Upper lobe of left lung (tissue), 6 donors: ENCODE measurements around the gene SLBP. TPM values are rescaled to one million over a fixed set of nuclear protein-coding genes. Genes with fewer than 3 reads are reported as not detected.

Experiments
- ATAC-seq, 2 donors: fragments of 200-7000 bp; cut with Tn5 transposase; one replicate each; pipeline ENCODE4 v1.9.1; 2022; ENCODE audit warnings: mild to moderate bottlenecking in 2 of 2, moderate library complexity in 2 of 2; ENCODE audit not compliant: low FRiP score in 2 of 2
- DNase-seq, 2 donors: peaks; one replicate each; pipeline ENCODE4 v3.0.0-alpha.2; 2019 to 2020
- H3K27ac ChIP-seq, 4 donors: fragments of 200-600 bp; sonication (generic); one replicate each; pipeline ENCODE4 v1.5.1; 2016 to 2019
- H3K27me3 ChIP-seq, 4 donors: fragments of 200-600 bp; sonication (generic); one replicate each; pipeline ENCODE4 v1.5.1; 2017 to 2019
- H3K36me3 ChIP-seq, 4 donors: fragments of 200-600 bp; sonication (generic); one replicate each; pipeline ENCODE4 v1.5.1; 2016 to 2019
- H3K4me1 ChIP-seq, 4 donors: fragments of 200-600 bp; sonication (generic); one replicate each; pipeline ENCODE4 v1.5.1; 2018 to 2019
- H3K4me3 ChIP-seq, 4 donors: fragments of 200-600 bp; sonication (generic); one replicate each; pipeline ENCODE4 v1.5.1; 2017 to 2019; ENCODE audit warnings: mild to moderate bottlenecking in 2 of 4, moderate library complexity in 1 of 4
- H3K9me3 ChIP-seq, 4 donors: fragments of 200-600 bp; sonication (generic); one replicate each; pipeline ENCODE4 v1.5.1; 2018 to 2019
- EP300 ChIP-seq, 4 donors: sonication (generic); formaldehyde crosslinking; IDR thresholded peaks; one replicate each; pipeline ENCODE4 v1.5.1; 2017; ENCODE audit warnings: antibody characterized with exemption in 4 of 4, control low read depth in 2 of 4
- POLR2A ChIP-seq, 4 donors: fragments of 450-650 bp; IDR thresholded peaks; one replicate each; pipeline ENCODE4 v1.5.1; 2016 to 2017; ENCODE audit warnings: antibody characterized with exemption in 4 of 4, mild to moderate bottlenecking in 2 of 4
- POLR2AphosphoS5 ChIP-seq, 2 donors: sonication (generic); formaldehyde crosslinking; IDR thresholded peaks; one replicate each; pipeline ENCODE4 v1.5.1; 2017; ENCODE audit warnings: antibody characterized with exemption in 2 of 2
- WGBS, 2 donors: methylation state at CpG; one replicate each; pipeline ENCODE4 v1.1.5; 2017 to 2018; 5-methylcytosine and 5-hydroxymethylcytosine counted together
- total RNA-seq, 6 donors: library from RNA; depleted of rRNA in 4 of 6; stranded (reverse); fragments of >200 nt in 4 of 6; gene quantifications; one replicate each; pipeline versions ENCODE4 v1.1.0 to v1.2.1, GENCODE V29; 2016 to 2021
- TF ChIP-seq, protein P1 (sequence below), 6 experiments: fragments of 450-650 bp in 4 of 6; fragments of 200-600 bp in 2 of 6; sonication (generic) in 2 of 6; IDR thresholded peaks; one replicate each; pipeline ENCODE4 v1.5.1; 2016 to 2019; ENCODE audit warnings: antibody characterized with exemption in 6 of 6
- donor health status: DM: no; HTN: no; CAD: no; lungs with moderate emphysema.
- donor health status: DM: no; HTN: yes; CAD: no; lungs with severe emphysema.

The SLBP gene
- total RNA-seq, 6 donors from 2014 or later: 33.0 to 51.1 (median 38.0) TPM

DNA sequence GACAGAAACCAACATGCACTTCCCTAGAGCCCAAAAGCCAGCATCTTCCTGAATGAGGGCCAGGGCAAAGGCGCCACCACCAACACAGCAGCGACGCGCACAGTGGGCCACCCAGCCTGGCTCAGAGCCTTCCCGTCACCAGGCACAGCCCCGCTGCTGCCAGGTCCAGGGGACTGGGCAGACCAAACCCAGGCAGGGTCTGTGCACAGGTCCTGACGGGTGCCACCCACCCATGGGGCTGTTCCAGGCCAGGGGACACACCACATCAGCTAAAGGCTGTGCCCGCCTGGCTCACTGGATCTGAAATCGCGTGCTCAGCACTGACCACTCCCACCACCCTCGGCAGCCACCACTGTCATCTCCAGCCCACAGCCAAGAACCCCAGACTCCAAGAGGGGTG is 41.8 kb downstream of the SLBP start:
- peak in 1 of 2 donors; percentile 62 for DNase-seq
- Histone ChIP-seq H3K27me3 (no peaks in the 10 kb centered on the region), H3K4me1 (no peaks in the 10 kb centered on the region), H3K36me3 (no peaks in the 10 kb centered on the region), H3K4me3 (no peak overlapping the region), H3K9me3 (no peaks in the 10 kb centered on the region), H3K27ac (no peak overlapping the region)
- WGBS, 2 donors: 95 to 99% methylated on average over 6 to 10 of the region's 11 CpGs
- TF ChIP-seq POLR2A (IDR thresholded peaks at IDR 0.05) (no peak), POLR2AphosphoS5 (IDR thresholded peaks at IDR 0.05) (no peak), EP300 (IDR thresholded peaks at IDR 0.05) (no peak)
- TF ChIP-seq, protein P1, sequence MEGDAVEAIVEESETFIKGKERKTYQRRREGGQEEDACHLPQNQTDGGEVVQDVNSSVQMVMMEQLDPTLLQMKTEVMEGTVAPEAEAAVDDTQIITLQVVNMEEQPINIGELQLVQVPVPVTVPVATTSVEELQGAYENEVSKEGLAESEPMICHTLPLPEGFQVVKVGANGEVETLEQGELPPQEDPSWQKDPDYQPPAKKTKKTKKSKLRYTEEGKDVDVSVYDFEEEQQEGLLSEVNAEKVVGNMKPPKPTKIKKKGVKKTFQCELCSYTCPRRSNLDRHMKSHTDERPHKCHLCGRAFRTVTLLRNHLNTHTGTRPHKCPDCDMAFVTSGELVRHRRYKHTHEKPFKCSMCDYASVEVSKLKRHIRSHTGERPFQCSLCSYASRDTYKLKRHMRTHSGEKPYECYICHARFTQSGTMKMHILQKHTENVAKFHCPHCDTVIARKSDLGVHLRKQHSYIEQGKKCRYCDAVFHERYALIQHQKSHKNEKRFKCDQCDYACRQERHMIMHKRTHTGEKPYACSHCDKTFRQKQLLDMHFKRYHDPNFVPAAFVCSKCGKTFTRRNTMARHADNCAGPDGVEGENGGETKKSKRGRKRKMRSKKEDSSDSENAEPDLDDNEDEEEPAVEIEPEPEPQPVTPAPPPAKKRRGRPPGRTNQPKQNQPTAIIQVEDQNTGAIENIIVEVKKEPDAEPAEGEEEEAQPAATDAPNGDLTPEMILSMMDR (IDR thresholded peaks at IDR 0.05): no peak
- ATAC-seq: peak; percentile 22 to 37

DNA sequence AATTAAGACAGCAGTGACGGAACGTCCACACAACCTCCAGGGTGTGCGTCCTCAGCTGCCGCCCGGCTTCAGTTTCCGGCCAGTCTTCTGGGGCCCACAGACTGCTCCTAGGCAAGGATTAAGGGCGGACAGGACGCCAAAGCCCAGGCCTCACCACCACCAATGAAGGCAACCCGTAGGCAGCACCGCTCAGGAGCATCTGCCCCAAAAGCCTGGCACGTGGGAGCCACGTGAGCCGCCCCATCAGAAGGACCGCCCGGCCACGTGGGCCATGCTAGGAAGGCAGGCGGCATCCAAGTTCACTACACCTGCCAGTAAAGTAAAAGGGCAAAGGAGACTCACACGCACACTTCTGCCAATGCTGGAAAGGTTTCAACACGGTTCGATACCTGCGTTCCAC is 42.3 kb downstream of the SLBP start:
- Histone ChIP-seq H3K4me1 (no peaks in the 10 kb centered on the region), H3K27me3 (no peaks in the 10 kb centered on the region), H3K4me3 (no peak overlapping the region), H3K27ac (no peak overlapping the region), H3K36me3 (no peaks in the 10 kb centered on the region), H3K9me3 (no peaks in the 10 kb centered on the region)
- DNase-seq: peak in 1 of 2 donors; percentile 54
- TF ChIP-seq POLR2AphosphoS5 (IDR thresholded peaks at IDR 0.05) (no peak), EP300 (IDR thresholded peaks at IDR 0.05) (no peak), POLR2A (IDR thresholded peaks at IDR 0.05) (no peak)
- TF ChIP-seq, protein P1 (IDR thresholded peaks at IDR 0.05): no peak
- ATAC-seq: peak in 1 of 2 donors; percentile 4
- WGBS, 2 donors: 94 to 96% methylated on average over 21 of the region's 21 CpGs

DNA sequence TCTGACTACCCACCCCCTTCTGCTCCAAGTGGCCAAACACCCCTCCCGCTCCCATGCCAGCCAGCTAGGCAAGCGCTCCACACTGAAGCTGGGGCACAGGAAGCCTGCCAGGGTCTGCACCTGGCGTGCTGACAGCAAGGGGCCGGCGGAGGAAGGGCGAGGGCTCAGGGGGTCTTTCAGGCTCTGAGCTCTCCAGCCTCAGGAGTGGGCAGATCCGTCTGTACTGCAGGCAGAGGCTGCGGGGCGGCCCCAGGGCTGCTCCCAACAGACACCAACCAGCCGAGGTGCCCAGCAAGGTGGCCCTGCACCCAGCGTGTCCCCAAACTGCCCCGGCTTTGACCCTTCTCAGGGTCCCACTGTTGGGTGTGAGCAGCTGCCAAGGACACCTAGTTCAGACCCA is 42.8 kb downstream of the SLBP start:
- H3K4me1 ChIP-seq: no peaks in the 10 kb centered on the region
- no peaks in the 10 kb centered on the region for H3K36me3 ChIP-seq
- H3K9me3 ChIP-seq: no peaks in the 10 kb centered on the region
- H3K4me3 ChIP-seq: no peak overlapping the region
- H3K27me3 ChIP-seq: no peaks in the 10 kb centered on the region
- WGBS, 2 donors: 96 to 97% methylated on average over 7 to 12 of the region's 12 CpGs
- peak in 1 of 2 donors; percentile 36 for ATAC-seq
- H3K27ac ChIP-seq: no peak overlapping the region
- TF ChIP-seq POLR2A (IDR thresholded peaks at IDR 0.05) (no peak), POLR2AphosphoS5 (IDR thresholded peaks at IDR 0.05) (no peak), EP300 (IDR thresholded peaks at IDR 0.05) (no peak)
- TF ChIP-seq, protein P1 (IDR thresholded peaks at IDR 0.05): no peak
- peak in 1 of 2 donors; percentile 70 for DNase-seq

DNA sequence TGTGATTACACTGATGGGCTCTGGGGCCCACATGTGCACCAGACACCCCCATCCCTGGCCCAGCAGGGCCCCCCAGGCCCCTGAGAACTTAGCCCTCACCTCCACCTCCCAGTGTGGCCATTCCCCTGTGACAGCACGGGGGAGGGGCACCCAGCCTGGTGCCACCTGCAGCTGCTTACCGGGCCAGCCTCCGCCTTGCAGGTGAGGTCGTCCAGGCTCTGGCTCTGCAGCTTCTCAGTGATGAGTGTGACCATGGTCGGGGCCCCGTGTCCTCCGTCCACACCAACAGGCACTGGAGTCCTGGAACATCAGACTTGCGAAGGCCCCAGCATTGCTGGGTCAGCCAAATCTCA is 43.7 kb downstream of the SLBP start:
- Histone ChIP-seq H3K27me3 (no peaks in the 10 kb centered on the region), H3K9me3 (no peaks in the 10 kb centered on the region), H3K4me1 (no peaks in the 10 kb centered on the region), H3K27ac (no peak overlapping the region), H3K4me3 (no peak overlapping the region), H3K36me3 (no peaks in the 10 kb centered on the region)
- 85 to 89% methylated on average over 7 to 8 of the region's 8 CpGs for WGBS, 2 donors
- TF ChIP-seq, protein P1 (IDR thresholded peaks at IDR 0.05): no peak
- TF ChIP-seq POLR2A (IDR thresholded peaks at IDR 0.05) (no peak), POLR2AphosphoS5 (IDR thresholded peaks at IDR 0.05) (no peak), EP300 (IDR thresholded peaks at IDR 0.05) (no peak)
- DNase-seq (peak in 1 of 2 donors; percentile 64), ATAC-seq (no peak)

DNA sequence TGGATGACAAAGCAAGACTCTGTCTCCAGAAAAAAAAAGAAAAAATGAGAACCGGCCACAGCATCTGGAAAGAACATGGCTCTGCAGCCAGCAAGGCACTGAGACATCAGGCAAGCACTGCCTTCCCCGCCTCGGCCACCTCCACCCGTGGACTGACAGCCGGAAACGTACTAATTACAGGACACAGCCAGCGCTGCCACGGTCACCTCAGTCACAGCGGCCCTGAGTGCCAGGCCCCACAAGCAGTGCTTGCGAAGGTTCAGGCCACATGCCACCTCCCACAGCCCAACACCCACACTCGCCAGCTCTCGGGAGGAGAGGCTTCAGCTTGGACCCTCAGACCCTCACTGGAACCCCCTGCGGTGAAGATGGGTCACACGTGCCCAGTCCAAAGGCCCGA is 44.8 kb downstream of the SLBP start:
- H3K36me3 ChIP-seq: no peaks in the 10 kb centered on the region
- no peaks in the 10 kb centered on the region for H3K4me1 ChIP-seq
- H3K4me3 ChIP-seq: no peak overlapping the region
- H3K27me3 ChIP-seq: no peaks in the 10 kb centered on the region
- TF ChIP-seq POLR2AphosphoS5 (IDR thresholded peaks at IDR 0.05): no peak
- TF ChIP-seq EP300 (IDR thresholded peaks at IDR 0.05): no peak
- no peak for TF ChIP-seq POLR2A (IDR thresholded peaks at IDR 0.05)
- H3K9me3 ChIP-seq: no peaks in the 10 kb centered on the region
- peak in 1 of 2 donors; percentile 75 for DNase-seq
- WGBS, 2 donors: 91 to 92% methylated on average over 9 to 15 of the region's 15 CpGs
- ATAC-seq: no peak
- no peak overlapping the region for H3K27ac ChIP-seq
